GM18511 (cell line): ENCODE data around the gene TM6SF1.
A peak's percentile ranks its signal among the peaks of the same experiment; 100 is the strongest.
"Not testable (repeated sequence)": the region's sequence is repeated elsewhere in the genome, so short reads cannot be mapped to it uniquely, and the experiment has no call there.

ENCODE experiments used
- ATAC-seq: cut with Tn5 transposase; IDR thresholded peaks from one replicate; pipeline ENCODE4 v1.9.1; 2021; ENCODE audit warnings: mild to moderate bottlenecking, moderate library complexity; ENCODE audit not compliant: unreplicated experiment

The TM6SF1 gene

GRCh38 chr15:83115410-83115809 lies 8.0 kb downstream of the TM6SF1 start:
- no peak for ATAC-seq

- peak; percentile 78 for ATAC-seq
Observed at GRCh38 chr15:83115831-83116565, 8.6 kb downstream of the TM6SF1 start.

GRCh38 chr15:83118291-83118827 lies 10.9 kb downstream of the TM6SF1 start:
- no peak for ATAC-seq

GRCh38 chr15:83118968-83119367 lies 11.5 kb downstream of the TM6SF1 start:
- ATAC-seq, result no peak

- ATAC-seq, result no peak
Observed at GRCh38 chr15:83119968-83120581, 12.6 kb downstream of the TM6SF1 start.

- no peak for ATAC-seq
Observed at GRCh38 chr15:83123529-83123928, 16.1 kb downstream of the TM6SF1 start.

GRCh38 chr15:83127547-83128150 lies 20.2 kb downstream of the TM6SF1 start:
- no peak for ATAC-seq

GRCh38 chr15:83129791-83130190 lies 22.3 kb downstream of the TM6SF1 start:
- no peak for ATAC-seq

- ATAC-seq, result no peak
Observed at GRCh38 chr15:83132861-83133523, 25.5 kb downstream of the TM6SF1 start.

GRCh38 chr15:83142151-83142550 lies 34.7 kb downstream of the TM6SF1 start:
- ATAC-seq, result not testable (repeated sequence)

- ATAC-seq, result no peak
Observed at GRCh38 chr15:83144771-83145170, 37.3 kb downstream of the TM6SF1 start.

GRCh38 chr15:83153288-83153687 lies 45.8 kb downstream of the TM6SF1 start:
- no peak for ATAC-seq

GRCh38 chr15:83155942-83156341 lies 48.5 kb downstream of the TM6SF1 start:
- no peak for ATAC-seq

- ATAC-seq, result no peak
Observed at GRCh38 chr15:83158393-83158792, 50.9 kb downstream of the TM6SF1 start.

GRCh38 chr15:83160741-83161140 lies 53.3 kb downstream of the TM6SF1 start:
- ATAC-seq, result no peak

- no peak for ATAC-seq
Observed at GRCh38 chr15:83163032-83163431, 55.6 kb downstream of the TM6SF1 start.

GRCh38 chr15:83164111-83164770 lies 56.8 kb downstream of the TM6SF1 start:
- ATAC-seq, result no peak

- ATAC-seq, result no peak
Observed at GRCh38 chr15:83164771-83165404, 57.4 kb downstream of the TM6SF1 start.

GRCh38 chr15:83166218-83166617 lies 58.8 kb downstream of the TM6SF1 start:
- no peak for ATAC-seq

GRCh38 chr15:83166830-83167229 lies 59.4 kb downstream of the TM6SF1 start:
- no peak for ATAC-seq
